WERI-Rb-1 (cell line): Measurements from ENCODE around the gene DNAI2.

Experiments used
- DNase-seq: peaks from one replicate; pipeline ENCODE4 v3.0.0-alpha.2; 2020
- H3K27ac ChIP-seq: fragments of 250-450 bp; sonication (Bioruptor Pico); 2 replicates; pipeline ENCODE4 v1.5.1; 2020; ENCODE audit warnings: mild to moderate bottlenecking, moderate library complexity
- H3K27me3 ChIP-seq: fragments of 250-450 bp; sonication (Bioruptor Pico); 2 replicates; pipeline ENCODE4 v1.5.1; 2021; ENCODE audit warnings: mild to moderate bottlenecking, low read depth, moderate library complexity; ENCODE audit not compliant: insufficient read depth, severe bottlenecking
- H3K36me3 ChIP-seq: fragments of 250-450 bp; sonication (Bioruptor Pico); 2 replicates; pipeline ENCODE4 v1.5.1; 2020; ENCODE audit warnings: mild to moderate bottlenecking, moderate library complexity
- H3K4me3 ChIP-seq: 2 replicates; pipeline ENCODE4 v1.5.1; 2011; ENCODE audit warnings: low read depth, mild to moderate bottlenecking, control low read depth, low read length
- H3K9me3 ChIP-seq: fragments of 250-450 bp; sonication (Bioruptor Pico); 2 replicates; pipeline ENCODE4 v1.5.1; 2021; ENCODE audit warnings: mild to moderate bottlenecking, moderate library complexity; ENCODE audit not compliant: severe bottlenecking
- TF ChIP-seq, protein P1 (sequence below): IDR thresholded peaks from 2 replicates; pipeline ENCODE4 v1.5.1; 2011; ENCODE audit warnings: low read depth, mild to moderate bottlenecking, control low read depth, inconsistent platforms, low read length

The DNAI2 gene

DNA sequence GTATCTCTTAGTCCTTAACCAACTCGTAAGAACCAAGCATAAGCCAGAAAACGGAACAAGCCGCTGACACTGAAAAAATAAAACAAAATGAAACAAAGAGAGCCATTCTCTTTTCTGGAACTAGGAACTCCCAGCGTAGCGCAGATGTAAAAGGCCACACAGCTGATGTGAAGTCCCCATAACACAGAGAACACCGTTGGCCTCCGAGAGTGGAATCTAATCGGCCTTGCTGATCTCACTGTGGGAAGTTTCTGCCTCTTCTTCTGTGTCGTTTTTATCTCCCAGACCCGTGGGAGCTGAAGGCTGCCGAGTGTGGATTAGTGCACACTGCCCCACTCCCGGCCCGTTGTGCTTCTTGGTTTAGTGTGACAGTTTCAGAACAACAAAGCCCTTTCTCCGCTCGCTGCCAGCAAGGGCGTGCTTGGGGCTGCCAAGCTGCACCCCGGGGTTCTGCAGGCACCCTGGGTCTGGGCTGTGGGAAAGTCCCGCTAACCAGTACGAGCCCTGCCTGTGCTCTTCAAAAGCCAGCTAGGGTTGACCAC lies 38.9 kb upstream of the DNAI2 start:
- no peak for DNase-seq
- no peaks in the 10 kb centered on the region for H3K27me3 ChIP-seq
- H3K9me3 ChIP-seq: no peaks in the 10 kb centered on the region
- no peak overlapping the region for H3K4me3 ChIP-seq
- no peak overlapping the region for H3K27ac ChIP-seq
- TF ChIP-seq, protein P1, sequence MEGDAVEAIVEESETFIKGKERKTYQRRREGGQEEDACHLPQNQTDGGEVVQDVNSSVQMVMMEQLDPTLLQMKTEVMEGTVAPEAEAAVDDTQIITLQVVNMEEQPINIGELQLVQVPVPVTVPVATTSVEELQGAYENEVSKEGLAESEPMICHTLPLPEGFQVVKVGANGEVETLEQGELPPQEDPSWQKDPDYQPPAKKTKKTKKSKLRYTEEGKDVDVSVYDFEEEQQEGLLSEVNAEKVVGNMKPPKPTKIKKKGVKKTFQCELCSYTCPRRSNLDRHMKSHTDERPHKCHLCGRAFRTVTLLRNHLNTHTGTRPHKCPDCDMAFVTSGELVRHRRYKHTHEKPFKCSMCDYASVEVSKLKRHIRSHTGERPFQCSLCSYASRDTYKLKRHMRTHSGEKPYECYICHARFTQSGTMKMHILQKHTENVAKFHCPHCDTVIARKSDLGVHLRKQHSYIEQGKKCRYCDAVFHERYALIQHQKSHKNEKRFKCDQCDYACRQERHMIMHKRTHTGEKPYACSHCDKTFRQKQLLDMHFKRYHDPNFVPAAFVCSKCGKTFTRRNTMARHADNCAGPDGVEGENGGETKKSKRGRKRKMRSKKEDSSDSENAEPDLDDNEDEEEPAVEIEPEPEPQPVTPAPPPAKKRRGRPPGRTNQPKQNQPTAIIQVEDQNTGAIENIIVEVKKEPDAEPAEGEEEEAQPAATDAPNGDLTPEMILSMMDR: no peak
- H3K36me3 ChIP-seq: peaks cover 57% of the 10 kb centered on the region

- TF ChIP-seq, protein P1: no peak
- H3K27ac ChIP-seq: no peak overlapping the region
- H3K4me3 ChIP-seq: no peak overlapping the region
- no peak for DNase-seq
- no peaks in the 10 kb centered on the region for H3K27me3 ChIP-seq
- peaks cover 49% of the 10 kb centered on the region for H3K36me3 ChIP-seq
- no peaks in the 10 kb centered on the region for H3K9me3 ChIP-seq
These were observed 38.1 kb upstream of the DNAI2 start for GRCh38 chr17:74235911-74236371.

DNA sequence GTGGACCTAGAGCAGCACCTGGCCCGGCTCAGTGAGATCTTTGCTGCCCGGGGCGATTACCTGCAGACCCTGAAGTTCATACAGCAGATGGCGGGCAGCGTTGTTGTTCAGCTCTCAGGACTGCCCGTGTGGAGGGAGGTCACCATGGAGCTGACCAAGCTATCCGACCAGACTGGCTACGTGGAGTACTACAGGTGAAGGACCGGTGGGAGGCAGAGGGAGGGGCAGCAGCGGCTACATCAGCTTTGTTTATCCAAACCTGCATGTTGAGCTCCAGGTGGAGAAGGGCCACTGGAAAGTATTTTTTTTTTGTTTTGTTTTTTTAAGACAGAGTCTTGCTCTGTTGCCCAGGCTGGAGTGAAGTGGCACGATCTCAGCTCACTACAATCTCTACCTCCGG lies 36.7 kb upstream of the DNAI2 start:
- Histone ChIP-seq H3K27ac (no peak overlapping the region), H3K9me3 (no peaks in the 10 kb centered on the region), H3K4me3 (no peak overlapping the region), H3K36me3 (peaks cover 38% of the 10 kb centered on the region), H3K27me3 (no peaks in the 10 kb centered on the region)
- TF ChIP-seq, protein P1: no peak
- no peak for DNase-seq

- no peaks in the 10 kb centered on the region for H3K27me3 ChIP-seq
- no peak overlapping the region for H3K4me3 ChIP-seq
- H3K9me3 ChIP-seq: no peaks in the 10 kb centered on the region
- TF ChIP-seq, protein P1: no peak
- H3K27ac ChIP-seq: no peak overlapping the region
- H3K36me3 ChIP-seq: peaks cover 31% of the 10 kb centered on the region
- no peak for DNase-seq
These were observed 34.9 kb upstream of the DNAI2 start for GRCh38 chr17:74239172-74239571.

DNA sequence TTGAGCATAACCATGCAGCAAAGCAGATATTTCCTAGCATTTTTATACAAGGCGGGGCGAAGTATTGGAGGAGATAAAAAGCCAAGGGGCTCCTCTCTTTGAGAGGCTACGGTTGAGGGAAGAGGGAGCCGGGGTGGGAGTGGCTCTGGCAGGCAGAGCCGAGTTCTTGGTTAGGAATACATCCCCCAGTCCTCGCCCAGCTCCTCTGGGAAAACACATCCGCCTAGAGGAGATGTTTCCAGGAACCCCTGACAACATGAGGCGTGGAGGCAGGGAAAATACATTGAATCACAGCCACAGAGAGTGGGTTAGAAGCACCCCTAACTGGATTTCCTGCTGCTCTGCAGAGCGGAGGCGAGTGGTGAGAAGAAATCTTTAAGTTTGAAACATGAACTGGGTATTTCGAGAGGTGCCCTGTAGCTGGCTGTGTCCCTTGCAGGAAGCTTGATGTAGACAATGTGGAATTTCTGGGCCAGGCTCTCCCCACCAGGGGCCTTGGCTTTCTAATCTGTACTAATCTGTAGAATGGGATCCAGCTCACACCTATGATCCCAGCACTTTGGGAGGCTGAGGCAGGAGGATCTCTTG lies 33.3 kb upstream of the DNAI2 start:
- no peak for DNase-seq
- Histone ChIP-seq H3K27ac (no peak overlapping the region), H3K27me3 (no peaks in the 10 kb centered on the region), H3K9me3 (no peaks in the 10 kb centered on the region), H3K36me3 (peaks cover 31% of the 10 kb centered on the region), H3K4me3 (no peak overlapping the region)
- TF ChIP-seq, protein P1: no peak

GRCh38 chr17:74241431-74241830 lies 32.6 kb upstream of the DNAI2 start:
- no peaks in the 10 kb centered on the region for H3K27me3 ChIP-seq
- TF ChIP-seq, protein P1: no peak
- DNase-seq: no peak
- H3K4me3 ChIP-seq: no peak overlapping the region
- H3K36me3 ChIP-seq: peaks cover 31% of the 10 kb centered on the region
- no peaks in the 10 kb centered on the region for H3K9me3 ChIP-seq
- no peak overlapping the region for H3K27ac ChIP-seq
